SJCRH30 (cell line): Measurements from ENCODE around the gene CD83. TPM values are rescaled to one million over a fixed set of nuclear protein-coding genes. Genes with fewer than 3 reads are reported as not detected.
A peak's percentile ranks its signal among the peaks of the same experiment; 100 is the strongest.
"Not testable (repeated sequence)": the region's sequence is repeated elsewhere in the genome, so short reads cannot be mapped to it uniquely, and the experiment has no call there.

Experiments
- DNase-seq, 2 experiments: peaks; one replicate each; pipeline ENCODE4 v3.0.0-alpha.2; 2015 to 2020
- H3K27ac ChIP-seq: fragments of 250-450 bp; sonication (Bioruptor Pico); 2 replicates; pipeline ENCODE4 v1.5.1; 2020; ENCODE audit warnings: mild to moderate bottlenecking, moderate library complexity
- H3K27me3 ChIP-seq: fragments of 250-450 bp; sonication (Bioruptor Pico); 2 replicates; pipeline ENCODE4 v1.5.1; 2020; ENCODE audit warnings: mild to moderate bottlenecking, moderate library complexity
- H3K36me3 ChIP-seq: fragments of 250-450 bp; sonication (Bioruptor Pico); 2 replicates; pipeline ENCODE4 v1.5.1; 2020; ENCODE audit warnings: mild to moderate bottlenecking, moderate library complexity
- H3K4me1 ChIP-seq: fragments of 250-450 bp; sonication (Bioruptor Pico); 2 replicates; pipeline ENCODE4 v1.5.1; 2020; ENCODE audit warnings: mild to moderate bottlenecking, moderate library complexity
- H3K4me3 ChIP-seq: fragments of 250-450 bp; sonication (Bioruptor Pico); 2 replicates; pipeline ENCODE4 v1.5.1; 2020; ENCODE audit warnings: mild to moderate bottlenecking, moderate library complexity
- H3K9me3 ChIP-seq: fragments of 250-450 bp; sonication (Bioruptor Pico); replicated peaks from 2 replicates; pipeline ENCODE4 v1.5.1; 2020; ENCODE audit warnings: mild to moderate bottlenecking, moderate library complexity
- total RNA-seq: library from RNA; depleted of rRNA; stranded (reverse); fragments of >200 nt; shearing (Covaris generic); gene quantifications from 2 replicates; pipeline ENCODE4 v1.2.3, GENCODE V29; 2014

The CD83 gene
- total RNA-seq, 1 experiment from 2014 or later, result 15.0 TPM

- Histone ChIP-seq H3K27ac (no peak overlapping the region), H3K4me1 (no peaks in the 10 kb centered on the region), H3K27me3 (no peaks in the 10 kb centered on the region), H3K36me3 (no peaks in the 10 kb centered on the region), H3K4me3 (no peak overlapping the region), H3K9me3 (no peaks in the 10 kb centered on the region)
- no peak for DNase-seq
Measured at GRCh38 chr6:14143305-14143704, 25.7 kb downstream of the CD83 start.

DNA sequence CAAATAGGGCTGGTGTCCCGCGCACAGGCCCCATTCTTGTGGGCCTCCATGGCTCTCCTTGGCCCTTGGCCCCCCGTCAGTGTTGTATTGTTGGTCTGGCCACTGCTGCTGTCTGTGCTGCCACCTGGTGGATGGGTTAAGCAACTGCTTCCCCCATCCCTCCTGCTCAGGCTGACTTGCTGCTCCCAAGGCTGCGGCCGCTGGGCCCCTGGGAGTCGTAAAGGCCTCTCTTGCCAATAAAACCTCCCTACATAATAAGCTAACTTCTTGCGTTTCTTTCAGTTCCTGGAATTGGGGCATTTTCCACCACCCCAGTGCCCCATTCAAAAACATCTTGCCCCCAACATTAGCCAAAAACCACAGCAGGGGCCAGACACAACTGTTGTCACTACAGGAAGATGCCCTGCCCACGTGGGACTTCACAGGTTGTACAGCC lies 27.1 kb downstream of the CD83 start:
- Histone ChIP-seq H3K27ac (no peak overlapping the region), H3K36me3 (no peaks in the 10 kb centered on the region), H3K4me1 (no peaks in the 10 kb centered on the region), H3K9me3 (no peaks in the 10 kb centered on the region), H3K27me3 (no peaks in the 10 kb centered on the region), H3K4me3 (no peak overlapping the region)
- peak; percentile 59 to 79 for DNase-seq

DNA sequence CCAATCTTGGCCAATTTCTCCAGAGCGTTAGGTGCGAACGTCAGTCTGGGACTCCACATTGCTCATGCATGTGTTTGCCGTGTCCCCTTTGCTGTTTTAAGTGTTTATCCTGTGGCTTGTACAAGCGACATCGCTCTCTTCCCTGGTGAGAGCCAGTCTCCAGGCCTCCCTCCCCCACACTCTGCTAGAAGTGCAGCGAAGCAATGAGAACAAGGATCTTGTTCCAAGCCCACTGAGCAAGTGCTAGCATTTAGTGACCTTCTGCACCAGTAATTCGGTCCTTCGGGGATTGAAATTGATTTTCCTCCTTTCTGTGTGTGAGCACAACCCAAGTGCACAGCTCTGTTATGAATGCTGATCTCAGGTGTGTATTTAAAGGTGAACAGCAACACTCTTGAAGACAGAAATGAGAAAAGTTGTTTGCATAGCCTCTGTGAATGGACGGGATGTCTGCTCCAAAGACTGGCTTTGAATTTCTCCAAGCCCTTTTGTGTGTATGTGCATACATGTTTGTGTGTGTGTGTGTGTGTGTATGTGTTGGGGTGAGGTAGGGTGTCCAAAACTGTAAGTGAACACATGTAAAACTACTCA lies 29.0 kb downstream of the CD83 start:
- no peak for DNase-seq
- H3K9me3 ChIP-seq, result no peaks in the 10 kb centered on the region
- no peaks in the 10 kb centered on the region for H3K27me3 ChIP-seq
- H3K4me3 ChIP-seq, result no peak overlapping the region
- H3K27ac ChIP-seq, result no peak overlapping the region
- H3K36me3 ChIP-seq, result no peaks in the 10 kb centered on the region
- no peaks in the 10 kb centered on the region for H3K4me1 ChIP-seq

- Histone ChIP-seq H3K9me3 (no peaks in the 10 kb centered on the region), H3K4me1 (no peaks in the 10 kb centered on the region), H3K36me3 (no peaks in the 10 kb centered on the region), H3K27me3 (no peaks in the 10 kb centered on the region), H3K4me3 (no peak overlapping the region), H3K27ac (no peak overlapping the region)
- no peak for DNase-seq
Measured at GRCh38 chr6:14147891-14148290, 30.3 kb downstream of the CD83 start.

GRCh38 chr6:14148471-14148870 lies 30.9 kb downstream of the CD83 start:
- no peaks in the 10 kb centered on the region for H3K4me1 ChIP-seq
- no peak overlapping the region for H3K27ac ChIP-seq
- no peaks in the 10 kb centered on the region for H3K27me3 ChIP-seq
- no peaks in the 10 kb centered on the region for H3K36me3 ChIP-seq
- H3K4me3 ChIP-seq, result no peak overlapping the region
- H3K9me3 ChIP-seq, result no peaks in the 10 kb centered on the region
- no peak for DNase-seq

DNA sequence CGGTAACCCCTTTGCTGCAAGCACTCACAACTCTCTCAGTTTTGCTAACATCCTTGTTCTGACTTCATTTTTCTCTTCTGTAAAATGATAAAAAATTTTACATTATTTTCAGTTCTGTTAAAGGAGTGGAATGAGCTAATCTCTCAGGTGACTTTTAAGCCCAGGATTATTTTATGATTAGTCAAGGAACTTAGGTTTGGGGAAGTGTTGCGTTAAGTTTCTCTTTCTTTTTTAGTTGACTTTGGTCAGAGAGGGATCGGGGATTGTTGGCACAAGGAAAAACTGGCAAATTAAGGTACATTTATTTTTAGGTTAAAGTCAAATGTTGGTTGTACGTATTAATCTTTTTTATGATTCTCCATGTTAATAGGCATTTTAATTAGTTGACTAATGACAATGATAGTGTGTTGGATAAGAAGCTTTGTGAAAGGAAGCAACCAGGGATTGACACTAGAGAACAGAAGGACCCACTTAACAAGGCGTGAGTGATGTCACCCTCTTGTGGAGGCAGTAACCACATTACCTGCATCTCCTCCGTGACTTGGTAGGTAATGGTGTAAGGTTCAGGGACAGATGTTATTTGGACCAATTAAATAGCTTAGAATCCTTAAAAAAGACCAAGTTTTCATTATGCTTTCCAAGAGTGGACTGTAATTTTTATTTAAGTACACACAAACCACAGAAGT lies 31.6 kb downstream of the CD83 start:
- Histone ChIP-seq H3K27me3 (no peaks in the 10 kb centered on the region), H3K36me3 (no peaks in the 10 kb centered on the region), H3K27ac (no peak overlapping the region), H3K9me3 (no peaks in the 10 kb centered on the region), H3K4me1 (no peaks in the 10 kb centered on the region), H3K4me3 (no peak overlapping the region)
- no peak for DNase-seq

DNA sequence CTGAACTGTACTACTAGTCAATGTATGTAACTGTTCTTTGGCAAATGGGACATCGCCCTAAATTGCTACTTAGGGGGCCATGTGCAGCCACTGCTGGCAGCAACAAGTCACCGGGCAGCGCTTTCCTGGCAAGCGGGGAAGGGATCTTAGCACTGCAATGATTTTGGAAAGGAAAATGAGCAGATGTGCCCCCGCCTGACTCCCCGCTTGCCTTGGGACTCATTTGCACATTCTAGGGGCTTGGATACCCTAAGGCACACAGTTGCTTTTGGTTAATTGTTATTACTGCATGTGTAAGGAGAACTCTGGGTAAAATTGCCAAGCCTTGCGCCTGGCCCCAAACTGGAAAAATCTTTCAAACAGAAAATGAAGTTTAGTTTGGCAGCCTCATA lies 32.2 kb downstream of the CD83 start:
- H3K27me3 ChIP-seq, result no peaks in the 10 kb centered on the region
- H3K27ac ChIP-seq, result no peak overlapping the region
- H3K4me3 ChIP-seq, result no peak overlapping the region
- no peaks in the 10 kb centered on the region for H3K9me3 ChIP-seq
- H3K36me3 ChIP-seq, result no peaks in the 10 kb centered on the region
- DNase-seq, result no peak
- H3K4me1 ChIP-seq, result no peaks in the 10 kb centered on the region

DNA sequence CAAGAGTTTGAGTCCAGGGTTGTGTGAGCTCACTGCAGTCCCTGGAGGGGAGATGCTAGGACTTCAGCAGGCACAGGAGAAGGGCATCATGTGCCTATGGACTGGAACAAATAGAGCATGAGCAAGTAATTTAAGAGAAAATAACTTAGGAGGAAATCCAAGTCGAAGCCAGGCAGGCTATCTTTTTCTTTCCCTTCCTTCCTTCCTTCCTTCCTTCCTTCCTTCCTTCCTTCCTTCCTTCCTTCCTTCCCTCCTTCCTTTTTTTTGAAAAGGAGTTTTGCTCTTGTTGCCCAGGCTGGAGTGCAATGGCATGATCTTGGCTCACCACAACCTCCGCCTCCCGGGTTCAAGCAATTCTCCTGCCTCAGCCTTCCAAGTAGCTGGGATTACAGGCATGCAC lies 33.7 kb downstream of the CD83 start:
- H3K27me3 ChIP-seq, H3K4me3 ChIP-seq, H3K36me3 ChIP-seq, H3K4me1 ChIP-seq, H3K27ac ChIP-seq, DNase-seq, H3K9me3 ChIP-seq: not testable (repeated sequence)

- no peaks in the 10 kb centered on the region for H3K4me1 ChIP-seq
- H3K9me3 ChIP-seq, result no peaks in the 10 kb centered on the region
- H3K4me3 ChIP-seq, result no peak overlapping the region
- H3K36me3 ChIP-seq, result no peaks in the 10 kb centered on the region
- DNase-seq, result no peak
- no peak overlapping the region for H3K27ac ChIP-seq
- no peaks in the 10 kb centered on the region for H3K27me3 ChIP-seq
Measured at GRCh38 chr6:14151773-14152172, 34.2 kb downstream of the CD83 start.

DNA sequence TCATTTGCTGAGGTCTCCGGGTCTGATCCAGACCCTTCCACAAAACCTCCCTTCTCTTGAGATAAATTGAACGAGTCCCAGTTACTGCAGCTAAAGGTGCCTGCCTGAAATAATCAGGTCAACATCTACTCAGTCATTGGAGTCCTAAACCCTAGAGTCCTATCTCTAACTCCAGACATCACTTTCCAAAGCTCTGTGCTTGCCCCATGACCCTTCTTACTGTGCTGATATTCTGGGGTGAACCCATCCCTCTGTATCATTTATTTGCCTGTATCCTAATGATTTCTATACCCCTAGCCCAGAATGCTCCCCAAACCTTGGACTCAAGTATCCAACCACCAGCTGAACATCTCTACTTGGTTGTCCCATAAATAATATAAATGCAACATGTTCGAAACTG lies 35.7 kb downstream of the CD83 start:
- no peaks in the 10 kb centered on the region for H3K36me3 ChIP-seq
- H3K27me3 ChIP-seq, result no peaks in the 10 kb centered on the region
- no peak for DNase-seq
- no peak overlapping the region for H3K4me3 ChIP-seq
- no peaks in the 10 kb centered on the region for H3K4me1 ChIP-seq
- H3K9me3 ChIP-seq, result no peaks in the 10 kb centered on the region
- H3K27ac ChIP-seq, result no peak overlapping the region

- no peak for DNase-seq
- H3K27ac ChIP-seq, result no peak overlapping the region
- H3K4me1 ChIP-seq, result no peaks in the 10 kb centered on the region
- no peaks in the 10 kb centered on the region for H3K9me3 ChIP-seq
- H3K36me3 ChIP-seq, result no peaks in the 10 kb centered on the region
- H3K4me3 ChIP-seq, result no peak overlapping the region
- H3K27me3 ChIP-seq, result no peaks in the 10 kb centered on the region
Measured at GRCh38 chr6:14159090-14159489, 41.5 kb downstream of the CD83 start.

GRCh38 chr6:14162826-14163225 lies 45.3 kb downstream of the CD83 start:
- DNase-seq, result no peak
- Histone ChIP-seq H3K4me1 (no peaks in the 10 kb centered on the region), H3K36me3 (no peaks in the 10 kb centered on the region), H3K27me3 (no peaks in the 10 kb centered on the region), H3K9me3 (no peaks in the 10 kb centered on the region), H3K27ac (no peak overlapping the region), H3K4me3 (no peak overlapping the region)

DNA sequence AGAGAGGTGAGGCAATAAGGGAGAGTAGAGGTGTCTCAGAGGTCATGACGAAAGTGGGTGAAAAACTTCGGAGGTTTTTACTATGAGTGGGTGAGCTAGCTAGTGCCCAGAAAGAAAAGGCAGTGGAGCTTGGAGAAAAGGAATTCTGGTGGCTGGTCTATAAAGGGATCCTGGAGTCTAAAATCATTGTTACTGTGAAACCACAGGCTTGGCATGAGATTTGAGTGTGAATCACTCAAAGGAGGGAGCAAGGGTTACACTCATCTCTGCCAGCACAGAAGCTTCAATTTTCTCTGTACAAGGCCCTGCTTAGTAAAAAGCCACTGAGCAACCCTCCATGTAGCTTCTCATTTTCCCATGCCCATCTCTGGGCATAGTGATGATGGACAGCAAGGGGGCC lies 47.5 kb downstream of the CD83 start:
- H3K27me3 ChIP-seq, result no peaks in the 10 kb centered on the region
- no peaks in the 10 kb centered on the region for H3K9me3 ChIP-seq
- H3K27ac ChIP-seq, result no peak overlapping the region
- no peaks in the 10 kb centered on the region for H3K36me3 ChIP-seq
- H3K4me1 ChIP-seq, result no peaks in the 10 kb centered on the region
- no peak overlapping the region for H3K4me3 ChIP-seq
- no peak for DNase-seq

DNA sequence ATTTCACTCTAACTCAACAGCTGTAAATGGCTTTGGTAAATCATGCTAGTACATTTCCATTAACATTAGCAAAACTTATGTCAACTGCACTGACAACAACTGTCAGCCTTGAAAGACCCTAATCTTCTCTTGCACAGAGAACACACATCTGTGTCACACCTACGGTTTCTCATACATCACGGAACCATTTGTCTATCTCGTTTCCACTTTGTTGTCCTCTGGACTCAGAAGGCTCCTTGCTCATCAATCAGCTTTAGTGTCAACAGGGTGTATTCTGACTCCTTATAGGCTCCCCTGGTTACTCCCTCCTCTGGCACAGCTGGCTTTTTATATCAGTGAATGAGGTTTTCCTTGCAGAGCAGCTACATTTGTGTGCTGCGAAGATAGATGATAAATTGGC lies 49.3 kb downstream of the CD83 start:
- Histone ChIP-seq H3K4me1 (no peaks in the 10 kb centered on the region), H3K4me3 (no peak overlapping the region), H3K27me3 (no peaks in the 10 kb centered on the region), H3K27ac (no peak overlapping the region), H3K9me3 (no peaks in the 10 kb centered on the region), H3K36me3 (no peaks in the 10 kb centered on the region)
- no peak for DNase-seq

DNA sequence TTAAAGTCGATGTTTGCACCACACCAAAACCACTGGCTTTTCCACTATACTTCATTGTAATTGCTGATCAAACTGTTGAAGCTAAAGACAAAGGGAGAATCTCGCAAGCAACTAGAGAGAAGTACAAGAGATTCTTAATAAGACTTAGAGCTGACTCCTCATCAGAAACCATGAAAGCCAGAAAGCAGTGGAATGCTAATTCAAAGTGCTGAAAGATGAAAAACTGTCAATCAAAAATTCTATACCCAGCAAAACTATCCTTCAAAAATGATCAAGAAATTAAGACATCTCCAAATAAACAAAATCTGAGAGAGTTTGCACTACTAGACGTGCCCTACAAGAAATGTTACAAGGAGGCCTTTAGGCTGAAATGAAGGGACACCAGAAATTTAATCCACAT lies 52.6 kb downstream of the CD83 start:
- H3K9me3 ChIP-seq, result no peaks in the 10 kb centered on the region
- no peak overlapping the region for H3K4me3 ChIP-seq
- H3K27me3 ChIP-seq, result no peaks in the 10 kb centered on the region
- DNase-seq, result no peak
- no peak overlapping the region for H3K27ac ChIP-seq
- no peaks in the 10 kb centered on the region for H3K4me1 ChIP-seq
- no peaks in the 10 kb centered on the region for H3K36me3 ChIP-seq

DNA sequence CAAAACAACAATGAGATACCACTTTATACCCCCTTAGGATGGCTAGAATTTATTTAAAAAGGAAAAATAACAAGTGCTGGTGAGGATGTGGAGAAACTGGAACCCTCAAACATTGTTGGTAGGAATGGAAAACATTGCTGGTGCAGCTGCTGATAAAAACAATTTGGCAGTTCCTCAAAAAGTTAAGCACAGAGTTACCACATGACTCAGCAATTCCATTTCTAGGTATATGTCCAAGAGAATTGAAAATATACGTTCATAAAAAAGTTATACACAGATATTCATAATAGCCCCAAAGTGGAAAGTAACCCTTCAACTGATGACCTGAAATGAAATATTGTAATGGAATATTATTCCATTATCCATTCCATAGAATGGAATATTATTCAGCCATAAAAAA lies 55.0 kb downstream of the CD83 start:
- Histone ChIP-seq H3K4me1 (no peaks in the 10 kb centered on the region), H3K4me3 (no peak overlapping the region), H3K36me3 (no peaks in the 10 kb centered on the region), H3K27ac (no peak overlapping the region), H3K9me3 (no peaks in the 10 kb centered on the region), H3K27me3 (no peaks in the 10 kb centered on the region)
- DNase-seq, result no peak
